Endometrium (tissue), 2 donors: Measurements from ENCODE around the gene MMP24OS.

Experiments
- FAIRE-seq: peaks from 2 replicates; lab custom pipeline; 2012; peaks lifted over from hg19 to GRCh38; lab: Jason Lieb, UNC
- donor health status: control.
- donor health status: control.

The MMP24OS gene

DNA sequence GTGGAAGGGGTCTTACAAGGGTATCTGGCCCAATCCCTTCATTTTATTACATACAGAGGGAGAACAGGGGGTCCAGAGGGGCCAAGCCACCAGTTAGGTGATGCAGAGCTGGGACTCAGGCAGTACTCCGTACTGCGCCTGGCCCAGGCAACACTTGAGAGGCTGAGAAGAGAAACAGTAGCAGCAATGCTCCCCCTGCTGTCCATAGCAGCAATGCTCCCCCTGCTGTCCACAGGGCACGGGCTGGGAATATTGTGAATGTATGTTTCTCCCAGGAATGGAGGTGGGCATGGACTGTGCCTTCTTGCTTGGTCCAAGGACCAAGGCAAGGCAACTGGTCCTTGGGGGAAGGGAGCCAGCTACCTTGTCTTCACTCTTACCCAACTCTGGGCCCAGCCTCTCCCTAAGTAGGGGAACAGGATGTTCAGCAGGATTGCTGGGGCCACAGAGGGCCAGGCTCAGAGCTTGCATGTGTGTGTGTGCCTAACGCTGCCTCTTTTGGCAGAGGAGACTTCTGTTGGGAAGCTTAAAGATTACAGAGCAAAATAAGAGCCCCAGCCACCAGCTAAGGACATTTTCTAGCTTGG, 29.1 kb upstream of the MMP24OS start:
- no peak for FAIRE-seq

DNA sequence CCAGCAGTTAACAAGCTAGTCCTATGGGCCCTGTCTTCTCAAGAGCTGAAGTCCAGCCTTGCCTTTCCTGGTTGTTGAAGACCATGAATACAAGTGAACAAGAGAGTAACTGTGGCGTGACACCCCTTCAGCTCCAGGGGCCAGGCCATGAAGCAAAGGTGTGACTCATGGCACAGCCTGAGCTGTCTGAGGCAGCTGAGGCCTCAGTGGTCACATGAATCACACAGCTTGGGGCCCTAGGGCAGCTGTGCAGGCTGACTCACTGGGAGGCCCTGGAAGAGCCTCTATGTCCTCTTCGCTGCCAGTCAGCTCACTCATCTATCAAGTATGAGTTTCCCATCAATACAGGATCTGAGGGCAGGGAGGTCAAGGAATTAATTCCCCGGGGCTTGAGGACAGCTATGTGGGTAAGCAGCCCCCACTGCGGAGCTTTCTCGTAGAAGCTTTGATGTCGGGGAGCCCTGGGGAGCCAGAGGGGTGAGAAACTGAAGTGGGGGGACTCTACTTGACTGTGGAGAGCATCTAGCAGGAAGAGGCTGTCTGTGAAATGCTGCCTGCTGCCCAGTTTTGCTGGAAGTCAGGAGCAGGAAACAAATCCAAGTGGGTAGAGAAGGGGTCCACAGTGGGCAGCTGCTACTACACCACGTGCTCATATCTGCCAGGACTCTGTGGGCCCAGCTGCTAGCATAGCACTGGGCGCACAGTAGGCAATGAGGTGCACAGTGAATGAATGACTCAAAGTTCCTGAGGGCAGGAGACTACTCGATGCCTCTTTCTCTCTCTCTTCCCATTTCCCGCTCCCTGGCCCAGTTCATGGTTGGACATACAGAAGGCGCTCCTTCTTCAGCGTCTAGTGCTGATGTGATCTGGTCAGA, 28.0 kb upstream of the MMP24OS start:
- no peak for FAIRE-seq

DNA sequence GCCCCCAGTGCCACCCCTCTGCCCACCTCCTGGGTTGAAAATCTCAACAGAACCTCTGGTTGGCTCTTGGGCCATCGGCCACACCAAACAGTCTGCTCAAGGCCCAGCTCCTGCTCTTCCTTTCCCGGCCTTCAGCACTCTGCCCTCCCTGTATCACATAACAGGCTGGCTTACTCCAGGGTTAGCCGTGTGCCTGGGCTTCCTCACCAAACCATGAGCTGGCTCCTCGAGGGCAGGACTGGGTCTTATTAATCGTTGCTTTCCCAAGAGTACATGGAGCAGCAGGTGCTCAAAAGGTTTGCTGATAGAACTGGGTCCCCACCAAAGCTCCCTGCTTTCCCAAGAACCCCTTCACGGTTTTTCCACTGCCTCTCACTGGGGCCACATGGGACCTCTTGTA, 27.0 kb upstream of the MMP24OS start:
- FAIRE-seq: no peak

DNA sequence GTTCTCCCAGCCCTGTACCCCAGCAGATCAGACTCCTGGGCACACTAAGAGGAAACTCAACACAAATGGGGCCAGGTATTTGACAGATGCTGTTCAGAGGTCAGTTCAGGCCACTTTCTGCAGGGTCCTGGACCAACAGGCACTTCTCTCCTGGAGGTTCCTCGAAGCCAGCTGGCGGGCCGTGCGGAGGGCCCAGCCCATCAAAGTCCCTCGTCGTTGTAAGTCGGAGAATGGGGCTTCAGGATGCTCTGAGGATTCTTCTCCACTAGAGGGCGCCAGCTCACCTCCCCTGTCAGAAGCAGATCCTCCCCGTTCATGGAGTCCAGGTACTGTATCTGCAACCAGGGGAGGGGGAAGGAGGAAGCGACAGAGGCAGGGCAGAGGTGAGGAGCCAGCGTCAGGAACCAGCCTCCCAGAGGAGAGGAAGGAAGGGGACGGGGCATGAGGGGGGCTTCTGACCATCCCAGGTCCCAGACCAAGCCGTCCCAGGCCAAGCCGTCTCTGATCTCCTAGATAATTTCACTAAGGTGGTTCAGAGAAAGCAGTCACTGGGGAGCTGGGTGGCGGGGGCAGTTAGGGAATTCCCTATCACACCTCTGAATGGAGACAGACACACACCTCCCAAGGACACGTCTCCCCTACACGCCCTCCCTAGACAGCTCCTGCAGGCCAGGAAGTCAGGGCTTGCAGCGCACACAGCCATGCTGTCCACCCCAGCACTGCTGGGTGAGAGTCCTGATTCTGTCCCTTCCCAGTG, 26.0 kb upstream of the MMP24OS start:
- FAIRE-seq: no peak

DNA sequence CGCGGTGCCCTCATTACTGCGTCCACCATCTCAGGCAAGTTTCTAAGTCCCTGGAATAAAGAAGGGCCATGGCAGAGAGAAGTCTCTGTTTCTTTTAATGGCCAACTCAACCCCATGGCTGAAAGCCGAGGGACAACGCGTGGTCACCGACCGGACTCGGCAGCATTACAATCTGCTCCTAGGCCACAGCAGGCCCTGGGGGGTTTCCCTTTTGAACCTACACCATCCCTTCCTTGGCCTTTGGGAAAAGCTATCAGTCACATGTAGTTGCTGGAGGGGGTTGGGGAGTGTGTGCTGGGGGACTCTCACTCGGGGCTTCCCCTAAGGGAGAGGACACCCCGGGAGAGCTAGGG, 25.4 kb upstream of the MMP24OS start:
- no peak for FAIRE-seq

DNA sequence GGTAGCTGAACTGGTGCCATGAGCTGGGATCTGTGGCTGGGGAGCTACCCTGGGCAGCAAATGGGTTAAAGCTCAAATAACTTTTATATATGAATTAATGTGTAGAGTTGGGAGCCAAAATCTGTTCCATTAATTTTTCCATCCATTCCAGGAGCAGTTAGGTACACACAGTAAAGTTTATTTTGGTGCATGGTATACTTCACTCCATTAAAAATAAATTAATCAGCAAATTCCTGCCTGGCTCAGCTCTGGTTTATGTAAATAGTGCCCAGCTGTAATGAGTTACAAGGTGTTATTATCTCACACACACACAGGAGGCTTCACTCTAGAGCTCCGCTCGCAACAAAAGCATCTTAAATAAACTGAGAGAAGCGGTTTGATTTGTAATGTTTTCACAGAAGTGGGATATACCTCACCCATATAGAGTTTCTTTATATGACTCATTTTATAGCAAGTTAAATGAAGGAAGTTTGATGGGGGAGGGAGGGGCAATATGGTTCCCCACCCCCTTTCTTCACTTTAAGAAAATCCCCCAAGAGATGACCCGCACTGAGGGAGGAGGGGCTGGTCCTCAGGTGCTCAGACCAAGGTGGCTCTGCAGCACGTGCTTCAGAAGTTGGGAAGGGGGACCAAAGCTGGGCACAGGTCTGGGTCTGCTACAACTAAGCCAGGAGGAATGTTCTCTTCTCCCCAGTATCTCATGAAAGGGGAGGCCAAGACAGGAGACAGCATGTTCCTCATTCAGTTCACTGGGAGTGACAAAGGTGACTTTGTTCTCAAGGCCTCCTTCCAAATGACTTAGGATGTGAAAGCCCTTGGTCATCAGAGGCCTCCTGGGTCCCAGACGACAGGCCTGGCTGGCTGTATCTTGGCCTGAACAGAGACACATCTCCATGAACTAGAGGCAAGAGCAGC, 24.8 kb upstream of the MMP24OS start:
- no peak for FAIRE-seq

DNA sequence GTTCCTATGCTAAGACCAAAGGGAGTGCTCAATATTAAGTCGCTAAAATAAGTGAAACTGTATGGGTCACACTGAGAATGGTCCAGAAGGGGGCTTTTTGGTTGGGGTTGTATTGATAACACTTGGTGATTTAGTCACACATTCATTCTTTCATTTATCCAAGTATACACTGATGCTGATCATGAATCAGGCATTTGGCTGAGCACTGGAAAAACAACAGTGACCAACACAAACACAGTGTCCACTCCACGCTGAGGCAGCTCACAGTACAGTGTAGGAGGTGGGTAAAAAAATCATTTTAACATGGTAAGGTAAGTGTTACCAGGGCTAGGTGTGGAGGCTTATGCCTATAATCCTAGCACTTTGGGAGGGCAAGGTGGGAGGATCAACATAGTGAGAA, 23.5 kb upstream of the MMP24OS start:
- no peak for FAIRE-seq

DNA sequence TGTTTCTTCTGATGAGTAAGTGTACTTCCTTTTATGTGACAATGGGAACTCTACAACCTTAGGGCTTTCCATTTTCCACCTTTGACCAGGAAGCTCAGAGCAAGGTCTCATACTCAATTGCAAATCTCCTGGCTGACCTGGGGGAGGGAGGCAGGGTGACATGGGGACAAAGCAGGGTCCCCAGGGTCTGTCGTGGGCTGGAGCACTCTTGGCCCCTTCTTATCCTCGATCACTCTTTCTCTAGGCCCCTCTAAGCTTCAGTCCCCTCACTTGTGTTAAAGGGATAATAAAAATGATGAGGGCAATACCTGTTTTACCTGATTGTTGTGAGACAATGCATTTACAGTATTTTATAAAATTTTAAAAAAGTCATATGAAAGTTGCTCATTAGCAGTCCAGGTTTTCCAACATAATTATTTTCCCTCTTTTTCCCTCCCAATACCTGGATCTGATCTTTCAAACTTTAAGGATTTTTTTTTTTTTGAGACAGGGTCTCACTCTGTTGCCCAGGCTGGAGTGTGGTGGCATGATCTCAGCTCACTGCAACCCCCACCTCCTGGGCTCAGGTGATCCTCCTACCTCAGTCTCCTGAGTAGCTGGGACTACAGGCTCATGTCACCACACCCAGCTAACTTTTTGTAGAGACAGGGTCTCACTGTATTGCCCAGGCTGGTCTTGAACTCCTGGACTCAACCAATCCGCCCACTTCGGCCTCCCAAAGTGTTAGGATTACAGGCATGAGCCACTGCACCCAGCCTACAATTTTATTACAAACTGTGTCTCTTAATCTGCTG, 22.7 kb upstream of the MMP24OS start:
- FAIRE-seq: no peak

DNA sequence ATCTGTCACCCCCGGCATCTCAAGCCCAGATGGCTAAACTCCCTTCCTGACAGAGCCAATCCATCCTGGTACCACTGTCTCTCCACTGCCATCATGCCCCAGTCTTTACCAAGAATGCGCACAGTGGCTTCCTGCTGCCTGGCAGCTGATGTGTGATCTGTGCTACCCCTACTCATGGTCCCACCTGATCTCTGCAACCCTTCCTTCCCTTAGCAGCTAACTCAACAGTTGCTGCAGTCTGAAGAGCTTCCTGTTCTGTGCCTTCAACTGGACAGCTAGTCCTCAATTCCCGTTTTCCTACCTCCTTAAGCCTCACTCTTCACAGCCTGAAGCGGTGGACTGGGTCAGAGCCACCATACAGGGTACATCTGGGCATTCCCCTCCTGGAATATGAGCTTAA, 21.9 kb upstream of the MMP24OS start:
- FAIRE-seq: no peak

DNA sequence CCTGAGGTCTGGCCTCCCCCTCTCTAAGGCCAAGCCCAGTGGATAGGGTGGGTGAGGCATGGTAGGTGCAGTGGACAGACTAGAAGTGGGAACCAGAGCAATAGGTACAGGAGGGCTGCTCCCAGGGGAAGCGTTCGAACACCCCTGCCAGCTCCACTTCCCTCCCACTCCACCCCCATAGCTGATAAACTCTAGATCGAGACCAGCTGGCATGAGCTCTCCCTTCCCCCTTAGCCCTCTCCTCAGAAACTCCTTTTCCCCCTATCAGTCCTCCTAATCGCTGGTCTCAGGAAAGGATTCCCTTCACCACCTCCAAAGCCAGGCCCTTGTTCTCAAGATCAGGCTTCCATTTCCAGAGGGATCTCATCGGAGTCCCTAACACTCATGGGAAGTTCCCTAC, 20.3 kb upstream of the MMP24OS start:
- no peak for FAIRE-seq

DNA sequence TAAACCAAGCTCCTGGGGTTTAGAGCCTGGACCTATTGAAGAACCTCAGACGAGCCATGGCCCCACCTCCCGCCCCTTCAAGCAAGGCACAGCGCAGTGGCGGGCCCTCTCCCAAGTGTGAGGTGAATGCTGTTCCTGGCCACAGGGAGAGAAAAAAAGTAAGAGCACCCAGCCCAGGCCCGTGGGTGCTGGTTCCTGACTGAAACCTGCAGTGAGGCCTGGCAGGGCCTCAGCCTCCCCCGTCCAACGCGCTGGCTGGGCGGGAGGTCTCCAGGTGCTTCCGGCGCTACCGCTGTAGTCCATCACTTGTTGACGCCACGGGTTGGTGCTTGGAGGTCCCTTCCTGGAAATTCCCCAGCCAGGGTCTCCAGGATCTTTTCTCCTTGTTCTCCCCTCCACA, 19.8 kb upstream of the MMP24OS start:
- FAIRE-seq: no peak

DNA sequence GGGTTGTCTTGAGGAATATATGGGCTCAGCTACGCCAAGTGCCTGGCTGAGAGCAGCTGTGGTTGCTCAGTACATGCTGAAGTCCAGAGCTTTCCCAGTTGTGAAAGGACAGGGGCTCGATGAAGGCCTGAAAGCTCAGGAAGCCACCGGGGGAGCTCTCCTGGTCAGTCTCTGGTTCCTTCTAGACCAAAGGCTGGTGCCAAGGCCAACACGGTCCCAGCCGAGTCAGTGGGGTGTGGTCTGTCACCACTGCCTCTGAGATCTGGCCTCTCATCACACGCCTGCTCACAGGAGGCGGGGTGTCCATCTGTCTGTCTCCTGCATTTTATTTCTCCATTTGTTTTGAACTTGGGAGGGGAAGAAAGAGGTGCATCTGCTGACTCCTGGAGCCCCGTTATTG, 19.2 kb upstream of the MMP24OS start:
- FAIRE-seq: no peak

DNA sequence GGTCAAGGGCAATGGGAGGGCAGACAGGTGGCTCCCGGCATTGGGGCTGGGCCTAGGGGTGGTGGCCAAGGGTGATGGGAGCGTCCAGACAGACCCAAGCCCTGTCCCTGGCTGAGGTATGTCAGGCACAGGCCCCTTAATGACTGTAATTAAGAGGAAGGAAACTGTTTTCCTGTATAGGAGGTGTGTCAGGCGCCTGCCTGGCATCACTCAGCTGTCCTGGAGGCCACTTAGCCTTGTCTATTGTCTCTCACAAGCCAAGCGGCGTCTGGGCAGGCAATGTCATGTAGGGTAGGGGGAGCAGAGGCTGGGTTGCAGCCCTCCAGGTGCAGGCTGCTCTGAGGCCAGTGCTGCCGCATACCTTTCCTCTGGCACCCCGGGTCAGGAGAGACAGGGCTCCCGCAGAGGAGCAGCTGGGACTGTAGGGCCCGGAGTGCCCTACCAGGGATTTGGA, 18.2 kb upstream of the MMP24OS start:
- no peak for FAIRE-seq

DNA sequence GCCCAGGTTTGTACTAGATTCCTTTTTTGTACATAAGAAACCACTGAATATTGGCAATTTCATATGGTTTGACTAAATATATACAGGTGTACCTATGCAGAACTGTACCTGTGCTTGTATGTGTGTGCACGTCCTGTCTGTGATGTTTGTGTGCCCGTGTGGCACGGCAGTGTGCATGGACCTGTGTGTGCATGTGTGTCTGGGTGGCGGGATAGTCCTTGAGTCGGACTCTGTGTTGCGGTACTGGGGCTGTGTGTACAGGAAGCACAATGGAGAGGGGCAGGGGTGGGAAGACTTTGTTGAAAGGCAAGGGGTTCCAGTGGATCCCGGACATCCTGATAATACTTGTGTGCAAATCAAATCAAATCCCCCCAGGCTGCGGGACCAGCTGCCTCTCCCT, 17.8 kb upstream of the MMP24OS start:
- no peak for FAIRE-seq

DNA sequence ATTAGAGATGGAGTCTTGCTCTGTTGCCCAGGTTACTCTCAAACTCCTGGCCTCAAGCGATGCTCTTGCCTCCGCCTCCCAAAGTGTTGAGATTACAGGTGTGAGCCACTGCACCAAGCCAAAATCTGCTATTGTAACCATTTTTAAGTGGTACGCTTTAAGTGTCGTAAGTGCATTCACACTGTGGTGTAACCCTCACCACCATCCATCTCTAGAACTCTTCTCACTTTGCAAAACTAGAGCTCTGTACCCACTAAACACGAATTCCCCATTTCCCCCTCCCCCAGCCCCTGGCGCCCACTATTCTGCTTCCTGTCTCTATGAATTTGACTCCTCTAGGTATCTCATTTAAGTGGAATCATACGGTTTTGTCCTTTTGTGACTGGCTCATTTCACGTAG, 17.1 kb upstream of the MMP24OS start:
- FAIRE-seq: no peak

DNA sequence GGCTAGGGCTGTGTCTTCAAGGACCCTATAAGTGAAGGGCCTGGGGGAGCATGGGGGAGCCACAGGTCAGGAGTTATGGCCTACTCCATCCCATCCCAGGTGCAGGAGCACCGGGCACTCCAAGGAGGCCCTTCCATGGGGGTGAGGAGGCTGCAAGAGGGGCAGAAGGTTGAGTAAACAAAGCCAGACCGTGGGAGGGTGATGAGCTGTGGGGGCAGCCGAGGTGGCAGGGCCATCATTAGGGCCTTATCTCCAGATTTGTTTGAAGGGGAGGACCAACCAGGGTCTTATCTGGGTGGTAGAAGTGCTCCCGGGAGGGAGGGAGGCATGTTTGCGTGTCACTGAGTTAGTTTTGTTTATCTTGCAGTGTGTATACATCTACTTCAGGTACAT, 16.4 kb upstream of the MMP24OS start:
- FAIRE-seq: no peak

DNA sequence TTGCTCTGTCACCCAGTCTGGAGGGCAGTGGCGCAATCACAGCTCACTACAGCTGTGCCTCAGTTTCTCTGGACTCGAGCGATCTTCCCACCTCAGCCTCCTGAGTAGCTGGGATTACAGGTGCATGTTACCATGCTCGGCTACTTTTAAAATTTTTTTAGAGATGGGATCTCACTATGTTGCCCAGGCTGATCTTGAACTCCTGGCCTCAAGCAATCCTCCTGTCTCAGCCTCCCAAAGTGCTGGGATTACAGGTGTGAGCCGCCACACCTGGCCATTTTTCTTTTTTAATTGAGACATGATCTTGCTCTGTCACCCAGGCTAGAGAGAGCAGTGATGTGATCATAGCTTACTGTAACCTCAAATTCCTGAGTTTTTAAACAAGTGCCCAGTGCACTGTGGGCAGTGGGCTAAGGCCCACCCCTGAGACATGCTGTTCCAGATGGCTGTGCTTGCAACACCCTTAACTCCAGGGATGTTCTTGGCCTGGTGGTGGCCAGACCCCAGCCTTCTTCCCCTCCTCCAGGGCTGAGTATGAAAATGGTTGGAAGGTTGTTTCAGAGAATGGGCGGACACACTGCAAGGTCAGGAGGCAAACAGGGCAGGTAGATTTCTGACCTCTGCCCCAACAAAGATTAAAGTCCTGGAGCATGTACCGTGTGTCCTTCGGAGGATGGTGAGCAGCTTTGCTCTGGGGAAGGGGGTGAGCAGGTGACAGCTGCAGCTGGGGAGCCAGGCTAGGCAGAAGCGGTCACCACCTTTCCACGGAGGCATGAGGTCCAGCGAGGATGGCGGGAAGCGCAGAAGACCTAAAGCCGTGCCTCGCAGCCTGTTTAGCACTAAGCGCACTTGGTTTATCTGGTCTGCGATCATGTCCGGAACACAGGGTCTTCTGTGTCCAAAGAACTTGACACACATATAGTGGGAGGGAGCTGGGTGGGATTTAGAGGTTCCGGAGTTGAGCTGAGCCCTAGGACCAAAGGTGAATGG, 15.7 kb upstream of the MMP24OS start:
- no peak for FAIRE-seq

DNA sequence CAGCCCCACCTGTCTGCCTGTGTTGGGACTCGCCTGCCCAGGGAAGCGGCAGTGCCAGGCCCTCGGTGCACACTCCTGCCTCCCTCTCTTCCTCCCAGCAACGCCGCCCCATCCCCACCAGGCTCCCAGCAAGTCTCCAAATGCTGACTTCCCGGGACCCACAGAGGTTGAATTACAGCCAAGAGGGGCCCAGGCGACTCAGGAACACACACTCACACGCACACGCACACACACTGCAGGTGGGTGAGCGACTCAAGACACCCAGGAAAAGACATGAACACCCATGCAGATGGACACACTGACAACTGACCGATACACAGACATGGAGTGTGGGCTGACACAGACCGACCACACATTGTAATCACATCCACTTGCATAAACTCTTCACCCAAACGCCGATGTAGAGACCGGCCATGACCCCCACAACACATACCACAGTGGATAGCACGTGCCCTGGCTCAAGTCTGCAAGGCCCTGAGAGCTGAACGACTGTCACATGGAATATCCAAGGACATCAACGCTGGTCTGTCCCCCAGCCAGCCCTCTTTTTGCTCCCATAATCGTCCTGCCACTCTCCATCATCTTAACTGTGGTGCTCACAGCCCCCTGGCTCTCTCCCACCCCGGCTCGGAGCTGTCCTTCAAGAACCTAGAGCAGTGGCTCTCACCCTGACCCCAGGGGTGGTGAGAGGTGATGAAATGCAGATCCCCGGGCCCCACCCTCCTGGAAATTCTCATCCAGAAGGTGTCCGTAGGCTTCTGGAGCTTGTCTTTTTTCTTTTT, 14.8 kb upstream of the MMP24OS start:
- FAIRE-seq: no peak
